K562 (cell line): Measurements from ENCODE around the gene SPATA16. TPM values are rescaled to one million over a fixed set of nuclear protein-coding genes. Genes with fewer than 3 reads are reported as not detected.

Experiments used
- ATAC-seq: fragments of 200-7000 bp; cut with Tn5 transposase; 3 replicates; pipeline ENCODE4 v1.9.1; 2020; ENCODE audit warnings: moderate library complexity
- BruUV-seq: library from RNA; stranded (reverse); fragments of 400-500 nt; replicated peaks from 2 replicates; lab custom pipeline; 2021; lab: Mats Ljungman, UMichigan
- CTCF ChIA-PET: fragments of 300-600 bp; formaldehyde crosslinking; extraction: SDS; loops from one replicate; lab custom pipeline; 2021; ENCODE audit warnings: low intra/inter-chr PET ratio; lab: Yijun Ruan, JAX
- POLR2A ChIA-PET: fragments of 300-600, 350-650 bp; sonication (Branson Sonifier 250); formaldehyde crosslinking; extraction: SDS; loops from one replicate; lab custom pipeline; 2021; ENCODE audit warnings: antibody characterized with exemption, inconsistent platforms; lab: Yijun Ruan, JAX
- DNase-seq, 4 experiments: peaks; one replicate each; pipeline versions ENCODE4 v3.0.0 to v3.0.0-alpha.2; 2011 to 2018; ENCODE audit warnings: low spot score in 3 of 4, mixed read lengths in 3 of 4; ENCODE audit errors: extremely low read depth in 1 of 4
- FAIRE-seq: peaks from 2 replicates; lab custom pipeline; 2011; peaks lifted over from hg19 to GRCh38; lab: Jason Lieb, UNC
- H2AFZ ChIP-seq: 2 replicates; pipeline ENCODE4 v1.6.0; 2011; ENCODE audit warnings: low read depth, low read length, control low read depth, inconsistent platforms
- H3K27ac ChIP-seq: fragments of 200-600 bp; 3 replicates; pipeline ENCODE4 v1.8.0; 2011; ENCODE audit warnings: low read depth, mild to moderate bottlenecking, control low read depth, inconsistent platforms, low read length, moderate library complexity, mixed read lengths; ENCODE audit errors: extremely low read depth
- H3K27me3 ChIP-seq, 2 experiments: fragments of 300-600 bp in 1 of 2; 2 replicates in 1 of 2; 3 replicates in 1 of 2; pipeline versions ENCODE4 v1.6.0 to v1.8.0; 2011; ENCODE audit warnings: inconsistent platforms in 2 of 2, low read length in 2 of 2, mild to moderate bottlenecking in 1 of 2, mixed read lengths in 1 of 2, moderate library complexity in 1 of 2; ENCODE audit not compliant: control insufficient read depth in 2 of 2, insufficient read depth in 2 of 2
- H3K36me3 ChIP-seq: fragments of 300-600 bp; 3 replicates; pipeline ENCODE4 v1.8.0; 2011; ENCODE audit warnings: mild to moderate bottlenecking, low read length, inconsistent platforms; ENCODE audit not compliant: control insufficient read depth, insufficient read depth
- H3K4me1 ChIP-seq, 2 experiments: fragments of 200-600 bp in 1 of 2; replicated peaks in 1 of 2; 2 replicates in 1 of 2; 3 replicates in 1 of 2; pipeline versions ENCODE4 v1.5.1 to v1.8.0; 2011; ENCODE audit warnings: inconsistent platforms in 2 of 2, low read length in 2 of 2, mild to moderate bottlenecking in 1 of 2, mixed read lengths in 1 of 2, moderate library complexity in 1 of 2; ENCODE audit not compliant: control insufficient read depth in 2 of 2, insufficient read depth in 2 of 2
- H3K4me2 ChIP-seq: 2 replicates; pipeline ENCODE4 v1.6.1; 2011; ENCODE audit warnings: low read length, control low read depth, inconsistent platforms, mixed read lengths; ENCODE audit not compliant: insufficient read depth
- H3K4me3 ChIP-seq: fragments of 200-600 bp; sonication (generic), shearing (Covaris generic); 2 replicates; pipeline ENCODE4 v1.5.1; 2016; ENCODE audit warnings: control low read depth, inconsistent platforms
- H3K79me2 ChIP-seq: fragments of 200-600 bp; 3 replicates; pipeline ENCODE4 v1.8.0; 2011; ENCODE audit warnings: low read length, inconsistent platforms; ENCODE audit not compliant: control insufficient read depth, insufficient read depth
- H3K9ac ChIP-seq, 2 experiments: 2 replicates each; pipeline versions ENCODE4 v1.6.0 to v1.6.1; 2011; ENCODE audit warnings: low read depth in 2 of 2, low read length in 2 of 2, control low read depth in 1 of 2, inconsistent platforms in 1 of 2, mild to moderate bottlenecking in 1 of 2, mixed read lengths in 1 of 2; ENCODE audit not compliant: insufficient read depth in 1 of 2
- H3K9me1 ChIP-seq: one replicate; pipeline ENCODE4 v1.6.0; 2011; ENCODE audit warnings: inconsistent platforms, mild to moderate bottlenecking, low read length, moderate library complexity; ENCODE audit not compliant: control insufficient read depth, insufficient read depth
- H3K9me3 ChIP-seq: replicated peaks from 2 replicates; pipeline ENCODE4 v1.5.1; 2011; ENCODE audit warnings: low read depth, low read length, inconsistent platforms; ENCODE audit not compliant: control insufficient read depth, insufficient read depth
- H4K20me1 ChIP-seq: replicated peaks from 2 replicates; pipeline ENCODE4 v1.6.1; 2011; ENCODE audit warnings: low read length, inconsistent platforms, mixed read lengths; ENCODE audit not compliant: control insufficient read depth, insufficient read depth
- CTBP1 ChIP-seq: fragments of 450-650 bp; IDR thresholded peaks from 2 replicates; pipeline ENCODE4 v1.6.1; 2016; ENCODE audit warnings: borderline replicate concordance
- FOS ChIP-seq: IDR thresholded peaks from 3 replicates; pipeline ENCODE4 v1.6.1; 2011; ENCODE audit not compliant: insufficient read length; ENCODE audit errors: extremely low read depth
- FOXK1 ChIP-seq: sonication (generic); formaldehyde crosslinking; IDR thresholded peaks from 2 replicates; pipeline ENCODE4 v1.8.0; 2022; ENCODE audit warnings: missing genetic modification reagents, mild to moderate bottlenecking, borderline replicate concordance
- HBP1 ChIP-seq: fragments of 450-650 bp; formaldehyde crosslinking; IDR thresholded peaks from 2 replicates; pipeline ENCODE4 v1.4.0; 2022; ENCODE audit warnings: missing genetic modification characterization
- HDAC3 ChIP-seq: fragments of 450-650 bp; IDR thresholded peaks from 2 replicates; pipeline ENCODE4 v1.6.1; 2018; ENCODE audit warnings: borderline replicate concordance, mild to moderate bottlenecking, moderate library complexity; ENCODE audit not compliant: partially characterized antibody
- JUNB ChIP-seq: fragments of 450-650 bp; formaldehyde crosslinking; conservative IDR thresholded peaks from 2 replicates; pipeline ENCODE4 v1.4.0; 2020; ENCODE audit warnings: mild to moderate bottlenecking
- MEF2A ChIP-seq: IDR thresholded peaks from 2 replicates; pipeline ENCODE4 v1.6.1; 2011; ENCODE audit warnings: low read depth, mild to moderate bottlenecking, low read length, moderate library complexity; ENCODE audit not compliant: control insufficient read depth
- MLLT1 ChIP-seq, 2 experiments: fragments of 450-650 bp; IDR thresholded peaks; 2 replicates each; pipeline ENCODE4 v1.6.1; 2016
- NCOA2 ChIP-seq, 2 experiments: fragments of 450-650 bp; IDR thresholded peaks; 2 replicates each; pipeline ENCODE4 v1.6.1; 2018; ENCODE audit warnings: mild to moderate bottlenecking in 2 of 2, moderate library complexity in 1 of 2; ENCODE audit not compliant: partially characterized antibody in 2 of 2
- PML ChIP-seq: IDR thresholded peaks from 2 replicates; pipeline ENCODE4 v1.6.1; 2012; ENCODE audit warnings: low read length, inconsistent platforms
- PPARD ChIP-seq: fragments of 250-450 bp; sonication (Bioruptor Pico); IDR thresholded peaks from 2 replicates; pipeline ENCODE4 v1.8.0; 2022; ENCODE audit warnings: inconsistent platforms, mild to moderate bottlenecking, moderate library complexity
- PTRF ChIP-seq: fragments of 450-650 bp; IDR thresholded peaks from 2 replicates; pipeline ENCODE4 v1.6.1; 2016; ENCODE audit warnings: mild to moderate bottlenecking, missing genetic modification characterization, missing compliant biosample characterization
- SNAPC5 ChIP-seq: fragments of 250-450 bp; sonication (Bioruptor Pico); IDR thresholded peaks from 2 replicates; pipeline ENCODE4 v1.8.0; 2021; ENCODE audit warnings: moderate library complexity, mild to moderate bottlenecking, inconsistent platforms
- SREBF2 ChIP-seq: sonication (generic); formaldehyde crosslinking; IDR thresholded peaks from 2 replicates; pipeline ENCODE4 v1.4.0; 2020; ENCODE audit warnings: mild to moderate bottlenecking, missing genetic modification reagents
- TOE1 ChIP-seq, 2 experiments: fragments of 450-650 bp in 1 of 2; sonication (generic) in 1 of 2; formaldehyde crosslinking in 1 of 2; IDR thresholded peaks; 2 replicates each; pipeline versions ENCODE4 v1.7.1 to v1.8.0; 2016 to 2022; ENCODE audit warnings: borderline replicate concordance in 2 of 2, mild to moderate bottlenecking in 2 of 2, antibody characterized with exemption in 1 of 2, inconsistent platforms in 1 of 2, low read depth in 1 of 2, missing genetic modification reagents in 1 of 2, moderate library complexity in 1 of 2
- ZNF12 ChIP-seq: sonication (generic); formaldehyde crosslinking; IDR thresholded peaks from 2 replicates; pipeline ENCODE4 v1.4.0; 2020; ENCODE audit warnings: mild to moderate bottlenecking, missing genetic modification reagents
- ZNF644 ChIP-seq: fragments of 200-800 bp; sonication (Bioruptor generic); IDR thresholded peaks from 2 replicates; pipeline ENCODE4 v1.6.1; 2016; ENCODE audit warnings: low read depth, missing genetic modification characterization, missing compliant biosample characterization
- ZNF830 ChIP-seq: fragments of 250-450 bp; sonication (Bioruptor Pico); IDR thresholded peaks from 2 replicates; pipeline ENCODE4 v1.5.0; 2021; ENCODE audit warnings: mild to moderate bottlenecking
- WGBS: fragments of 100-300 bp; shearing (Covaris generic); methylation state at CpG from one replicate; pipeline ENCODE4 v1.1.6; 2016; ENCODE audit warnings: low coverage, mixed read lengths; ENCODE audit not compliant: insufficient coverage; ENCODE audit errors: missing lambda C conversion rate; 5-methylcytosine and 5-hydroxymethylcytosine counted together
- in situ Hi-C: fragments of 300-500 bp; cut with MboI; formaldehyde crosslinking; loops from 4 replicates; pipeline ENCODE4 v1.15.0; 2018; ENCODE audit warnings: inconsistent platforms, mixed read lengths
- intact Hi-C: fragments of 100-400 bp; cut with micrococcal nuclease; formaldehyde crosslinking; loops from 2 replicates; pipeline ENCODE4 v1.14.2; 2022
- polyA plus RNA-seq, 8 experiments: library from polyadenylated mRNA; depleted of rRNA in 4 of 8; stranded (reverse) in 5 of 8; unstranded in 3 of 8; fragments of >200 nt; fragmentation: Nextera tagmentation in 2 of 8; fragmentation: Illumina TruSeq in 1 of 8; extraction: Ambion mirVana in 2 of 8; extraction: Trizol in 1 of 8; gene quantifications; 2 replicates each; pipeline versions ENCODE4 v1.2.1 to v1.2.3, GENCODE V29; 2011 to 2014; ENCODE audit warnings: inconsistent platforms in 1 of 8, missing spikeins in 1 of 8
- total RNA-seq, 7 experiments: library from RNA; depleted of rRNA in 6 of 7; stranded (reverse); fragments of >200 nt in 6 of 7; fragmentation: Illumina TruSeq in 2 of 7; extraction: Trizol in 2 of 7; gene quantifications; 2 replicates each; pipeline versions ENCODE4 v1.2.1 to v1.2.3, GENCODE V29; 2011 to 2021; ENCODE audit warnings: low replicate concordance in 1 of 7

SPATA16 gene
- total and polyA plus RNA-seq, 9 of the 15 experiments (the other 6 are each of a cell fraction or from before 2014, with no cell fraction given), result not detected

DNA sequence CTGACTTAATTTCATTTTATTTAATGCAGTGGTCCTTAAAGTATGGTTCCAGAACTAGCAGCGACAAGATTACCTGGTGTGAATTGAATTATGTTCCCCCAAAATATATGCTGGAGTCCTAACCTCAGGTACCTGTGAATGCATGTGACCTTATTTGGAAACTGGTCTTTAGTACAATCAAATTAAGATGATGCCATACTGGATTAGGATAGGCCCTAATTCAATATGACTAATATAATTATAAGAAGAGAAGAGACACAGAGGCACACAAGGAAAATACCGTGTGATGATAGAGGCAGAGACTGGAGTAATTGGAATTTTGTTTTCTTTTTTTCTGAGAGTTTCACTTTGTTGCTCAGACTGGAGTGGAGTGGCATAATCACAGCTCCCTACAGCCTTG, 12.6 kb upstream of the SPATA16 start:
- Histone ChIP-seq H3K4me1 (no peaks in the 10 kb centered on the region), H3K9me3 (no peaks in the 10 kb centered on the region), H3K27me3 (no peaks in the 10 kb centered on the region), H4K20me1 (no peaks in the 10 kb centered on the region), H3K27ac (no peak overlapping the region), H3K4me2 (no peak overlapping the region), H3K9ac (no peak overlapping the region), H2AFZ (no peak overlapping the region), H3K9me1 (no peaks in the 10 kb centered on the region), H3K36me3 (no peaks in the 10 kb centered on the region), H3K4me3 (no peak overlapping the region), H3K79me2 (no peaks in the 10 kb centered on the region)
- DNase-seq (no peak), ATAC-seq (no peak), FAIRE-seq (no peak)
- ChIA-PET CTCF (no interaction called here), POLR2A (no interaction called here)
- BruUV-seq, result no TSS peak
- 0% methylated on average over 2 of the region's 2 CpGs for WGBS
- intact Hi-C loops, result no loop called here
- in situ Hi-C loops, result no loop called here
- TF ChIP-seq PTRF (tag) (no peak), SREBF2 (CRISPR knock-in tag) (no peak), HDAC3 (no peak), NCOA2 (IDR thresholded peaks at IDR 0.05; ENCODE audit: partially characterized antibody in 2 of 2) (no peak), JUNB (CRISPR knock-in tag) (no peak), ZNF644 (tag) (no peak), ZNF12 (CRISPR knock-in tag) (no peak), MEF2A (no peak), SNAPC5 (CRISPR knock-in tag) (no peak), MLLT1 (IDR thresholded peaks at IDR 0.05) (no peak), FOXK1 (CRISPR knock-in tag) (no peak), ZNF830 (no peak), PPARD (no peak), FOS (no peak), HBP1 (CRISPR knock-in tag) (no peak), CTBP1 (no peak), TOE1 (IDR thresholded peaks at IDR 0.05; ENCODE audit: borderline replicate concordance) (no peak), TOE1 (CRISPR knock-in tag; IDR thresholded peaks at IDR 0.05; ENCODE audit: borderline replicate concordance, low read depth) (no peak), PML (no peak)
- TF ChIP-seq, all 486 proteins: peak for 0
